ENCODE measurements around the gene GTSE1. TPM values are rescaled to one million over a fixed set of nuclear protein-coding genes. Genes with fewer than 3 reads are reported as not detected.

Gene GTSE1
- polyA plus RNA-seq, 3 donors: 0.04 TPM; not detected in 2

DNA sequence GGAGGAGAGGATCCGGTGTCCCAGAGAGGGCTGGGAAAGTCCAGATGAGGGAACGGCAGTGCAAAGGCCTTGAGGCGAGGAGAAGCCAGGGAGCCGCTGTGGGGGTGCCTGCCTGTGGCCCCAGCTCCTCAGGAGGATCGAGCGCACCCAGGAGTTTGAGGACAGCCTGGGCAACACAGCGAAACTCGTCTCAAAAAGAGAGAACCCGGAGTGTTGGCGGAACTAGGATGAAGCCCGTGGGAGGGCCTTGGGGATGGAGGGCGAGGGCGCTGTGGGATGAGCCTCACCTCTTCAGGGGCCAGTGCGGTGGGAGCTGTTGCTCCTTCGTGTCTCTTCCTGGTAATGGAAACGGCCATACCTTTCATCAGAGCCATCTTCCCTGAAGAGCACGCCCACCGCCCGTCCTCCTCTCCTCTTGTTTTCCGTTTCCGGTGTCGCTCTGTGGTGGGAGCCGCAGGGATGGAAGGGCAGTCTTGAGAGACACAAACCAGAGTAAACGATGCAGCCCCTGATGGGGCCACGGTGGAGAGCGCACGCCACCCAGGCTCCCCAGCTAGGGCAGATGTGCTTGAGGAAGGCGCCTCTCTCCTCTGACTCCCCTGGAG lies 54.6 kb downstream of the GTSE1 start:
- no peak overlapping the region for H3K4me3 Mint-ChIP-seq
- H3K9ac ChIP-seq (ENCODE audit: insufficient read depth, low read length, poor library complexity, severe bottlenecking): no peak overlapping the region
- no peaks in the 10 kb centered on the region for H3K27me3 ChIP-seq (ENCODE audit: control insufficient read depth in 2 of 2, insufficient read depth in 2 of 2, low read length in 2 of 2)
- H3K4me3 ChIP-seq (replicated peaks in 1 of 3; ENCODE audit: low read depth in 2 of 3, low read length in 3 of 3): no peak overlapping the region
- DNase-seq: no peak
- no peak overlapping the region for H2AFZ ChIP-seq (ENCODE audit: insufficient read depth, low read depth, low read length, poor library complexity, severe bottlenecking)
- peaks cover 26% of the 10 kb centered on the region for H4K20me1 ChIP-seq (ENCODE audit: insufficient read depth, low read length)
- H3K9me3 Mint-ChIP-seq: no peaks in the 10 kb centered on the region
- 96% methylated on average over 10 of the region's 28 CpGs for whole genome bisulfite sequencing (ENCODE audit: insufficient coverage)
- intact Hi-C loops (cut with micrococcal nuclease): no loop called here
- peak overlapping the region in 1 of 7 donors; percentile 19 for H3K27ac Mint-ChIP-seq
- no peaks in the 10 kb centered on the region for H3K4me1 Mint-ChIP-seq
- H3K9me3 ChIP-seq (replicated peaks in 1 of 2; ENCODE audit: control insufficient read depth in 1 of 2, insufficient read depth in 1 of 2, low read length in 2 of 2): no peaks in the 10 kb centered on the region
- H3K4me1 ChIP-seq (ENCODE audit: control insufficient read depth in 1 of 2, insufficient read depth in 2 of 2, low read length in 2 of 2): no peaks in the 10 kb centered on the region
- no peaks in the 10 kb centered on the region for H3K27me3 Mint-ChIP-seq (ENCODE audit: low read depth in 3 of 3)
- H3K36me3 ChIP-seq (replicated peaks in 1 of 2; ENCODE audit: control insufficient read depth in 1 of 2, insufficient read depth in 2 of 2, low read length in 2 of 2): peaks cover 90 to 99% of the 10 kb centered on the region in 2 donors
- H3K4me2 ChIP-seq (replicated peaks; ENCODE audit: extremely low read depth, low read length, poor library complexity, severe bottlenecking): no peak overlapping the region
- H3K27ac ChIP-seq (ENCODE audit: low read depth in 1 of 2, low read length in 2 of 2): no peak overlapping the region
- TF ChIP-seq, protein P1, sequence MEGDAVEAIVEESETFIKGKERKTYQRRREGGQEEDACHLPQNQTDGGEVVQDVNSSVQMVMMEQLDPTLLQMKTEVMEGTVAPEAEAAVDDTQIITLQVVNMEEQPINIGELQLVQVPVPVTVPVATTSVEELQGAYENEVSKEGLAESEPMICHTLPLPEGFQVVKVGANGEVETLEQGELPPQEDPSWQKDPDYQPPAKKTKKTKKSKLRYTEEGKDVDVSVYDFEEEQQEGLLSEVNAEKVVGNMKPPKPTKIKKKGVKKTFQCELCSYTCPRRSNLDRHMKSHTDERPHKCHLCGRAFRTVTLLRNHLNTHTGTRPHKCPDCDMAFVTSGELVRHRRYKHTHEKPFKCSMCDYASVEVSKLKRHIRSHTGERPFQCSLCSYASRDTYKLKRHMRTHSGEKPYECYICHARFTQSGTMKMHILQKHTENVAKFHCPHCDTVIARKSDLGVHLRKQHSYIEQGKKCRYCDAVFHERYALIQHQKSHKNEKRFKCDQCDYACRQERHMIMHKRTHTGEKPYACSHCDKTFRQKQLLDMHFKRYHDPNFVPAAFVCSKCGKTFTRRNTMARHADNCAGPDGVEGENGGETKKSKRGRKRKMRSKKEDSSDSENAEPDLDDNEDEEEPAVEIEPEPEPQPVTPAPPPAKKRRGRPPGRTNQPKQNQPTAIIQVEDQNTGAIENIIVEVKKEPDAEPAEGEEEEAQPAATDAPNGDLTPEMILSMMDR (IDR thresholded peaks at IDR 0.05): no peak
- peaks cover 88 to 100% of the 10 kb centered on the region in 2 donors for H3K36me3 Mint-ChIP-seq
- no peaks in the 10 kb centered on the region for H3K79me2 ChIP-seq (ENCODE audit: insufficient read depth, low read length)

DNA sequence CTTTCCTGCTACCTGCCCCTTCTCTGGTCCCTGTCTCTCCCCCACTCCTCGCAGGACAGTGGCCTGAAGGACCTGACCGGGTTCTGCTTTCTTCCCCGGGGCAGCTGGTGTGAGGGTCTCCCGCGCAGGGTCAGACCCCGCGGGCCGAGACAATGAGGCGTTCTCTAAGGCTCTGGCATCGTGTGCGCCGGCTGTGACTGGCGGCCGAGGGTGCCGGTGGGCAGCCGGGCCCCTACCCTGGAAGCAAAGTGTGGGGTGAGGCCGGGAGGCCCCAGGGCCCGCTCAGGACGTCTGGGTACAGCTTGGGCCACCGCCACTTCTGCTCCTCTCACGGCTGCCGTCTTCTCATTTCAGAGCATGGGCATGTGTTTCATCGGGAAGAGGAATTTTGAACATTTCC lies 55.1 kb downstream of the GTSE1 start:
- H3K4me3 ChIP-seq (replicated peaks in 1 of 3; ENCODE audit: low read depth in 2 of 3, low read length in 3 of 3): no peak overlapping the region

More for the DNA sequence above, 55.1 kb downstream of the GTSE1 start:
- Histone ChIP-seq H3K9ac (ENCODE audit: insufficient read depth, low read length, poor library complexity, severe bottlenecking) (no peak overlapping the region), H3K36me3 (replicated peaks in 1 of 2; ENCODE audit: control insufficient read depth in 1 of 2, insufficient read depth in 2 of 2, low read length in 2 of 2) (peaks cover 90 to 99% of the 10 kb centered on the region in 2 donors), H3K27me3 (ENCODE audit: control insufficient read depth in 2 of 2, insufficient read depth in 2 of 2, low read length in 2 of 2) (no peaks in the 10 kb centered on the region), H3K79me2 (ENCODE audit: insufficient read depth, low read length) (no peaks in the 10 kb centered on the region), H3K4me1 (ENCODE audit: control insufficient read depth in 1 of 2, insufficient read depth in 2 of 2, low read length in 2 of 2) (no peaks in the 10 kb centered on the region), H2AFZ (ENCODE audit: insufficient read depth, low read depth, low read length, poor library complexity, severe bottlenecking) (no peak overlapping the region), H4K20me1 (ENCODE audit: insufficient read depth, low read length) (peaks cover 23% of the 10 kb centered on the region), H3K9me3 (replicated peaks in 1 of 2; ENCODE audit: control insufficient read depth in 1 of 2, insufficient read depth in 1 of 2, low read length in 2 of 2) (no peaks in the 10 kb centered on the region), H3K27ac (ENCODE audit: low read depth in 1 of 2, low read length in 2 of 2) (no peak overlapping the region), H3K4me2 (replicated peaks; ENCODE audit: extremely low read depth, low read length, poor library complexity, severe bottlenecking) (no peak overlapping the region)
- Mint-ChIP-seq H3K4me1 (no peaks in the 10 kb centered on the region), H3K4me3 (no peak overlapping the region), H3K36me3 (peaks cover 84 to 100% of the 10 kb centered on the region in 2 donors), H3K27me3 (ENCODE audit: low read depth in 3 of 3) (no peaks in the 10 kb centered on the region), H3K27ac (no peak overlapping the region), H3K9me3 (no peaks in the 10 kb centered on the region)
- WGBS (ENCODE audit: insufficient coverage): 99% methylated on average over 23 of the region's 23 CpGs
- no peak for DNase-seq
- TF ChIP-seq, protein P1 (IDR thresholded peaks at IDR 0.05): no peak
- intact Hi-C loops (cut with micrococcal nuclease): no loop called here
